Epithelial cell of alveolus of lung (primary cell): ENCODE results near the gene CNRIP1. TPM values are rescaled to one million over a fixed set of nuclear protein-coding genes. Genes with fewer than 3 reads are reported as not detected.

Source experiments
- total RNA-seq: library from RNA; depleted of rRNA; stranded (reverse); fragments of >200 nt; gene quantifications from 2 replicates; pipeline ENCODE4 v1.2.1, GENCODE V29; 2015

CNRIP1 gene
- total RNA-seq, result 25.4 and 39.2 TPM in 2 replicates

GRCh38 chr2:68319398-68320117, at the start of gene CNRIP1:
CNRIP1 (minus strand) TSS chr2:68319949; CDS start chr2:68319400, 549 bp downstream.

GRCh38 chr2:68365087-68365486, 45.3 kb upstream of the CNRIP1 start, which contains the start of gene PLEK:
PLEK (plus strand) TSS chr2:68365282; CDS start chr2:68365352, 70 bp downstream.

GRCh38 chr2:68252400-68253218, 67.1 kb downstream of the CNRIP1 start, which contains the start of gene PPP3R1:
PPP3R1 (minus strand) TSS chr2:68252532; CDS start chr2:68252127, 405 bp downstream.

Other genes starting within 250 kb of the CNRIP1 start
- 11.3 and 19.5 TPM in 2 replicates for gene PNO1, start 162.1 kb downstream of the CNRIP1 start, total RNA-seq
- gene PPP3R1, start 67.4 kb downstream of the CNRIP1 start, total RNA-seq, result 29.9 and 36.5 TPM in 2 replicates
- gene PLEK, start 45.3 kb upstream of the CNRIP1 start, total RNA-seq, result not detected in 2 replicates
- 0.24 and 0.65 TPM in 2 replicates for gene FBXO48, start 147.3 kb upstream of the CNRIP1 start, total RNA-seq
- gene APLF, start 147.6 kb upstream of the CNRIP1 start, total RNA-seq, result 2.6 and 2.8 TPM in 2 replicates